Germinal center (tissue), 1 donor: ENCODE data around the gene CHST15.

ENCODE experiments used
- DNase-seq: peaks from one replicate; pipeline ENCODE4 v3.0.0; 2012; ENCODE audit warnings: mixed read lengths, low spot score

CHST15 gene

DNA sequence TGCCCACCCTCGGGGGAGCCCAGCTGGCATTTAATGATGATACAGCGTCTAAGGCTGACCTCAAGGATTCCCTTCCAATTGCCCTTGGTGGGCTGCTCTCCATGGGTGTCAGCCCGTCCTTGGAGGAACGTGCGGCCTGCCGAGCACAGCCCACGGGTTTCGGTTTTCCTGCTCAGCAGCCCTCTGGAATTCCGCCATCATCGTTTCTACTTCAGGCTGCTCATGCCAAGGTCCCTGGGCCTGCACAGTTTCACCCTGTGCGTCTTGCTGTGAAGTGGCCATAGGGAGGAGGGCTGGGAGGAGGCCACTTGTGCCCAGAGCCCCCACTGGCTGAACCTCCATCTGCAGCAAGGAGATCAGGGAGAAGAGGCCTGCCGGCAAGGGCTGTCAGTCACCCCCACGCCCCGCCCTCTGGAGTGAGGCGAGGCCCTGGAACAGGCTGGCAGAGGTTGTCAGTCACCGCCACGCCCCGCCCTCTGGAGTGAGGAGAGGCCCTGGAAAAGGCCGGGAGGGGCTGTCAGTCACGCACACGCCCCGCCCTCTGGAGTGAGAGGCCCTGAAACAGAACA lies 82.8 kb downstream of the CHST15 start:
- no peak for DNase-seq

DNA sequence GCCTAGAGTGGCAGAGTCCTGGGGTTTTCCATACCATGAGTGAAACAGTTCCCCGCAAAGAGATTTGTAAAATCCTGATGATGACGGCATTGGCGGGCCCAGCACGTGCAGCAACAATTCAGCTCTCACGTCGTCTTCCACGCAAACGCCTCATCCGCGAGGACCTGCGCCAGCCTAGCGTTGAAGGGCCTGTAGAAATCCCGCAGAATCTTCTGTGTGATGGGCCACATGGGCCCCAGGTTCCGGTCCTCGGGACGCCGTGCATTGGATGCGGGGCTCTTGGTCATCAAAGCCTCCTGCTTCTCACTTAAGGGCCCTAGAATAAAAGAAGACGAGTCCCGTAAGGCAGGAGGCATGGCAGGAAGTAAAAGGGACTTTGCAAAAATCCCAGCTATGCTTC lies 83.4 kb downstream of the CHST15 start:
- DNase-seq: no peak

DNA sequence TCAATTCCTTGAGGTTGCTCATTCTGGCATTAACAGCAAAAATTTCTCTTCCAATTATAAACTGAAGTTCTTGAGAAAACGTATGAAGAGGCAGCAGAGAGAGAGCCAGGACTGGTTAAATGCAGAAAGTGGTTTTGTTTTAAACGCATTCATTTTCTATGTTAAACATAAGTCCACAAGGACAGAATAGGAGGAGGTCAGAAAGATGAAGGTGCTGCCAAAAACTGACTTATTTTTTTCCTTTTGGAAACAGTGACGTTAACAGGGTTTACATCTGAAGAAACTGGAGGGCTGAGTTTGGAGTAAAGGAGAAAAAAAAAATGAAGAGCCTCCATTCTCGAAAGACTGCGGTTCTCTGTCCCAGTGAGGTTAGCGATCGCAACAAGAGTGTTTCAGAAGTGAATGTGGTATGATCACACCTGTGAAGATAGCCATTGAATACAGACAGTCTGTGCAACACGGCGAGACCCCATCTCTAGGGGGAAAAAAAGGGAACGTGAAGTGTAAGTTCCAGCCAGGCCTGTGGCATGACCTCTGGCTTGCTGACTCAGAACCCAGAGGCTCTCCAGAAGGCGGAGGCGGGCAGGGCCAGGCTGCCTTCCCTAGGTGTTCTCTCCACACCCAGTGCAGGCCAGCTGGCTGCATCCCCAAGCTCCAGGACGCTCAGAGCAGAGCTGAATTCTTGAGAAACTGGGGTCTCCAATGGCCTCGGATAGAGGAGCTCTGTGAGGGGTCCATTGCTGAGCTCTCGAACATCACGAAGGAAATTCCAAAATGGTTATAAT lies 84.0 kb downstream of the CHST15 start:
- DNase-seq: no peak

GRCh38 chr10:124008681-124009080 lies 84.7 kb downstream of the CHST15 start:
- no peak for DNase-seq

DNA sequence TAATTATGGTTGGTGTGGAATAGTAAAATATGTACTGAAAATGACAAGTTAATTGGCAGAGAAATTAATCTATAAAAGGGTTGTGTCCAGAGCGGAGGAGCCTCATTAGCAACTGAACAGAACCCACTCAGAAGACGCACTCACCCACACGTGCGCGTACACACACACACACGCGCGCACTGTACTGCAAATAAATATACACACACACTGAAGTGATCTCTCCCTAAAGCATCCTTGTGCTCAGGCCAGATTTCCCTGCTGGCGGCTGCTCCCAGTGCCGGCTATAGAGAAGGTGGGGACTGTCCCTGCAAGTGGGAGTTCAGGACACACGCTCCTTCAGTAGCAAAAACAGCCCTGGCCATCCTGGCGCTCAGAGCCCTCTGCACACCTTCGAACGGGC lies 85.2 kb downstream of the CHST15 start:
- no peak for DNase-seq

DNA sequence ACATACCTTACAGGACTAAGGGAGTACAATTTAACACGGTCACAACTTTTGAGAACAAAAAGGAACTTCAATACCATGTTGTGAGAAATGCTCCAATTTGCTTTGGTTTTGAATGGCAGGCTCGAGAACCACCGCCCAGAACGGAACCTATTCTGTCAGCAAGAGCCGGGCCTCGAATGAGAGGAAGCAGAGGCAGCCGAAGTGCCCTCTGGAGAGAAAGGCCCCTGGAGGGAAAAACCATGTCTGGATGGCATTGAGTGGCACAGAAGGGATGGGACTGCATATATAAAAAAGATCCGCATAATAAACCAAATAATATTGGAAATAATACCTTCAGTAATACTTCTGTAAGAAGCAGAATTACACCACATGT lies 85.6 kb downstream of the CHST15 start:
- DNase-seq: no peak

- no peak for DNase-seq
Measured at GRCh38 chr10:124007102-124007772, 86.2 kb downstream of the CHST15 start.

DNA sequence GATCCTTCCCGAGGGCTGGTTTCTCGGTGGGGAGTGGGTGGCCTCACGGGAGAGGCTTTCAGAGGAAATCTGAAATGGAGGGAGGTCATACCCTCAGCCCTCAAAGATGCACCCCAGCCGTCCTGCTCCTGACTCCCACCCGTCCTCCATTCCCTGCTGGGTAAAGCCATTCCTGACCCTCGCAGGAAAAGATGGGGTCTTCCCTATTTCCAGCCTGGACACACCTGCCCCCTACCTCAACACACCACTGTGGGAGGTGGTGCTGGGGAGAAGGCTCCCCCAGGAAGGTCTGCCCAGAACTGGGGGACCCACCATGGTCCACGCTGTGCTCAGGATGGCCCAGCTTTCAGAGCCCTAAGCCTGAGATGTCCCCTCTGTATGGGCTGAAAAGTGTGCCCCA lies 86.9 kb downstream of the CHST15 start:
- no peak for DNase-seq

GRCh38 chr10:124005991-124006392 lies 87.4 kb downstream of the CHST15 start:
- no peak for DNase-seq

DNA sequence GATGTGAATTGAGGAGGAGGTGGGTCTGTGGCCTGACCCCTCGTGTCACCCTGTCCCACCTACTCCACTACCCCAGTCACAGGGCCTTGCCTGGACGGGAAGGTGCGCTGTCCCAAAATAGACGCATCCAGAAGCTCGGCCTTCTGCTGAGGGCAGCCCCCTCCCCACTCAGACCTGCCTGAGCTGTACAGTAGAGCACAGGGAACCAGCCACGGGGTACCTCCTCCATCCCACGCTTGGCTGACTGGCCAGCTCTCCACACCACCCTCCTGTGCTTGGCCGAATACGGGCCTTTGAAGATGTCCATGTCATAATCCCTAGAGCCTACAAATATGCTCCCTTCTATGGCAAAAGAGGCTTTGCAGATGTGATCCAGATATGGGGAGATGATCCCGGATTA lies 88.3 kb downstream of the CHST15 start:
- no peak for DNase-seq

GRCh38 chr10:124004663-124005004 lies 88.8 kb downstream of the CHST15 start:
- no peak for DNase-seq

DNA sequence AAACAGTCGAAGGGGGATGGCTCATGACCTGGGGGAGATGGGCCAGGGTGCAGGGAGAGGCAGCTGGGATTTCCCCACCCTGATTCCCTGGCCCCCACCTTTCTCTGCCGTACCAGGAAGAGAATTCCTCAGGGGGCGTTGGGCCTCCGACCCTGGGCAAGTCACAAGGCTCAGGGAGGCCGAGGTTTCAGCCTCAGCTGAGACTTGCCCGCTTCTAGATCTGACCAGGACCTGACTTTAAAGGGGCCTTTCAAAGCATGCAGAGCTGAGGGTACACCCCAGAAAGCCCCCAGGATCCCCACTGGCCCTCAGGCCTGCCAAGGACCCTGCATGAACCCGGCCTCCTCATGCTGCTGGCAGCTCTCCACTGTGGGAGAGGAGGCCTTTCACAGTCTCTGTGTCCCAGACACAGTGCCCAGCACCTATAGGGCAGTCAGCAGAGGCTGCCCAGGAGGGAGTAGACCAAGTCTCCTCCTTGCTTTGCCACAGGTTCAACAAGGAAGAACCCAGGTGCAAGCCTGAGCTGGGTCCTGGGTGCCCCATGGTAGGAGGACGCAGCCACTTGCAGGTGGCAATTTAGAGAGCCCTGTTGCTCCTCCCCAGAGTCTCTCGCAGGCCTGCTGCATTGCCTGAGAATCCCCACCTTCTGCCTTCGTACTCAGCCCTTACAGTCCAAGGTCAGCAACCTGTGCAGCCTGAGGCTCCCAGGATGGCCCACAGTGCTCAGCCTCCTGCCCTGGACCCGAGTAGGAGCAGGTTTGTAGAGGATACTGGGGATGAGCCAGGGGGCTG lies 89.3 kb downstream of the CHST15 start:
- no peak for DNase-seq

DNA sequence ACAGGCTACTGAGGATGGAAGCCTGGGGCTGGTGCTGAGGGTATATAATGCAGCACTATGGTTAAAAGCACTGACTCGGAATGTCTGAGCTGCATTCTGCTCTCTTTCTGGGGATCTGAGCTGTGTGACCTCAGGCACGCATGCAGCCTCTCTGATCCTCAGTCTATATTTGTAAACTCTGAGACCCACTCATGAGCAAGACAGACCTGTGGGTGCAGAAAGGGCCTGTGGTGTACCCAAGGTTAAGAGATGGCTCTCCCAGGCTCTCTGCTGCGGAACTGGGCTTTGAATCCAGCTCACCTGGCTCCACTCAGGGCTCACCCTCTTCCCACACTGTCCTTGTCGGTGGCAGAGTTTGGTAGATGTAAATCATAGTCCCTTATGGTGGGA lies 89.9 kb downstream of the CHST15 start:
- DNase-seq: no peak

GRCh38 chr10:124003070-124003419 lies 90.4 kb downstream of the CHST15 start:
- DNase-seq: no peak

- DNase-seq: peak; percentile 3
Measured at GRCh38 chr10:124002391-124003069, 90.9 kb downstream of the CHST15 start.

- peak; percentile 2 for DNase-seq
Measured at GRCh38 chr10:124001391-124002148, 91.8 kb downstream of the CHST15 start.

- peak; percentile 1 for DNase-seq
Measured at GRCh38 chr10:124000792-124001201, 92.6 kb downstream of the CHST15 start.

DNA sequence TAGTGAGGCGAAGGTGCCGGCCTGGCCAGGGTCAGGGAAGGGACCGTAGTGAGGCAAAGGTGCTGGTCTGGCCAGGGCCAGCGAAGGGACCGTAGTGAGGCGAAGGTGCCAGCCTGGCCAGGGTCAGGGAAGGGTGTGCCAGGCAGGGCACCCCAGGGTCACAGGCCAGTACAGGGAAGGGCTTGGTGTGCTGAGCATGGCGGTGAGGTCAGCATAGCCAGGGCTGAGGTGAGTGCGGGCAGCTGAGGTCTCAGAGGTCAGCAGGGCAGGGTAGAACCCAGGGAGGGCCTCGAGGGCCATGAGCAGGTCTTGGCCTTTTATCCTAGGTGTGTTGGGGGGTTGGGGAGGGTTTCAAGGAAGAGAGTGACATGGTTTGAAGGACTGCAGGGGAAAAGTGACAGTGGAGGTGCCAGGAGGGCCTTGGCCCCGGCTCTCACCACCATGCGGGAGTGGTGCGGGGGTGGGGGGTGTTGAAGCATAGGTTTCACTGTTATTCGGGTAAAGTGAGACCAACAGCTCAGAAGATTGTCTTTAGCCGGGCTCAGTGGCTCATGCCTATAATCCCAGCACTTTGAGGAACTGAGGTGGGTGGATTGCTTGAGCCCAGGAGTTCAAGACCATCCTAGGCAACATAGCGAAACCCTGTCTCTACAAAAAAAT lies 93.3 kb downstream of the CHST15 start:
- peak; percentile 1 for DNase-seq

GRCh38 chr10:123999261-123999660 lies 94.1 kb downstream of the CHST15 start:
- peak; percentile 1 for DNase-seq

- DNase-seq: peak; percentile 1
Measured at GRCh38 chr10:123998197-123999141, 94.9 kb downstream of the CHST15 start.
